Right atrium auricular region (tissue), 2 donors: ENCODE data around the gene GOLGA6L7. TPM values are rescaled to one million over a fixed set of nuclear protein-coding genes. Genes with fewer than 3 reads are reported as not detected.
"Not testable (repeated sequence)": the region's sequence is repeated elsewhere in the genome, so short reads cannot be mapped to it uniquely, and the experiment has no call there.

Experiments used
- DNase-seq: peaks from one replicate; pipeline ENCODE4 v3.0.0-alpha.2; 2019; ENCODE audit warnings: low spot score
- H3K27ac ChIP-seq, 2 donors: fragments of 200-600 bp; sonication (generic); 1 replicate in 1 of 2; 2 replicates in 1 of 2; pipeline ENCODE4 v1.5.1; 2016 to 2019
- H3K27me3 ChIP-seq, 2 donors: fragments of 200-600 bp; sonication (generic); one replicate each; pipeline versions ENCODE4 v1.5.1 to v1.6.0; 2017 to 2019
- H3K36me3 ChIP-seq: fragments of 200-600 bp; sonication (generic); one replicate; pipeline ENCODE4 v1.5.1; 2016
- H3K4me1 ChIP-seq, 2 donors: fragments of 200-600 bp; sonication (generic); one replicate each; pipeline versions ENCODE4 v1.5.1 to v1.6.0; 2017 to 2019
- H3K4me3 ChIP-seq, 2 donors: fragments of 200-600 bp; sonication (generic); 1 replicate in 1 of 2; 2 replicates in 1 of 2; pipeline ENCODE4 v1.5.1; 2017 to 2019; ENCODE audit warnings: mild to moderate bottlenecking in 1 of 2, moderate library complexity in 1 of 2
- H3K9me3 ChIP-seq, 2 donors: fragments of 200-600 bp; sonication (generic); one replicate each; pipeline ENCODE4 v1.5.1; 2019
- CTCF ChIP-seq, 2 donors: fragments of 200-600 bp; sonication (generic); IDR thresholded peaks; one replicate each; pipeline ENCODE4 v1.5.1; 2019; ENCODE audit warnings: antibody characterized with exemption in 2 of 2
- total RNA-seq, 2 donors: library from RNA; depleted of rRNA; stranded (reverse); fragments of >200 nt; gene quantifications; one replicate each; pipeline ENCODE4 v1.1.0, GENCODE V29; 2016

The GOLGA6L7 gene
- total RNA-seq, 2 donors from 2014 or later, result not detected

GRCh38 chr15:28811852-28812550, 36.4 kb downstream of the GOLGA6L7 start:
- not testable (repeated sequence) for H3K27me3 ChIP-seq, H3K9me3 ChIP-seq, H3K36me3 ChIP-seq, DNase-seq, H3K4me3 ChIP-seq, H3K4me1 ChIP-seq, H3K27ac ChIP-seq

- not testable (repeated sequence) for H3K4me1 ChIP-seq, H3K27ac ChIP-seq, H3K9me3 ChIP-seq, H3K36me3 ChIP-seq, DNase-seq, H3K27me3 ChIP-seq, H3K4me3 ChIP-seq
Observed at GRCh38 chr15:28810444-28810843, 38.0 kb downstream of the GOLGA6L7 start.

GRCh38 chr15:28808136-28808535, 40.3 kb downstream of the GOLGA6L7 start:
- H3K4me1 ChIP-seq, H3K27ac ChIP-seq, DNase-seq, H3K4me3 ChIP-seq, H3K36me3 ChIP-seq, H3K9me3 ChIP-seq, H3K27me3 ChIP-seq: not testable (repeated sequence)

GRCh38 chr15:28800366-28800765, 48.1 kb downstream of the GOLGA6L7 start:
- not testable (repeated sequence) for H3K4me1 ChIP-seq, H3K9me3 ChIP-seq, H3K4me3 ChIP-seq, DNase-seq, H3K27me3 ChIP-seq, H3K36me3 ChIP-seq, H3K27ac ChIP-seq

- H3K4me3 ChIP-seq, result not testable (repeated sequence)
Observed at GRCh38 chr15:28798234-28798633, 50.2 kb downstream of the GOLGA6L7 start.

GRCh38 chr15:28794231-28794630, 54.2 kb downstream of the GOLGA6L7 start:
- not testable (repeated sequence) for DNase-seq, H3K27ac ChIP-seq, H3K36me3 ChIP-seq, H3K27me3 ChIP-seq, H3K4me3 ChIP-seq, H3K9me3 ChIP-seq, H3K4me1 ChIP-seq
- peak in 1 of 2 donors; percentile 45 for TF ChIP-seq CTCF (IDR thresholded peaks at IDR 0.05)

More at GRCh38 chr15:28798234-28798633, 50.2 kb downstream of the GOLGA6L7 start:
- H3K4me1 ChIP-seq, H3K9me3 ChIP-seq, H3K27me3 ChIP-seq, DNase-seq, H3K27ac ChIP-seq, H3K36me3 ChIP-seq: not testable (repeated sequence)

Other genes with a start within 250 kb of the GOLGA6L7 start
- gene GOLGA8M, start 136.2 kb downstream of the GOLGA6L7 start, total RNA-seq, result under 1 TPM in 1 of 2 donors, not detected in 1; 0.31 TPM
- under 1 TPM; 0.47 to 0.48 TPM for gene APBA2, start 37.3 kb upstream of the GOLGA6L7 start, total RNA-seq